HG03159 (cell line): Measurements from ENCODE around the gene EPHA2.

Experiments used
- ATAC-seq: cut with Tn5 transposase; IDR thresholded peaks from one replicate; pipeline ENCODE4 v1.9.1; 2021; ENCODE audit warnings: mild to moderate bottlenecking, moderate library complexity; ENCODE audit not compliant: unreplicated experiment

EPHA2 gene

GRCh38 chr1:16184557-16185303 is 28.9 kb upstream of the EPHA2 start:
- no peak for ATAC-seq

GRCh38 chr1:16183765-16184556 is 28.1 kb upstream of the EPHA2 start:
- ATAC-seq, result no peak

- ATAC-seq, result no peak
Measured at GRCh38 chr1:16183179-16183578, 27.3 kb upstream of the EPHA2 start.

- no peak for ATAC-seq
Measured at GRCh38 chr1:16181887-16182719, 26.2 kb upstream of the EPHA2 start.

GRCh38 chr1:16180291-16180824 is 24.5 kb upstream of the EPHA2 start:
- no peak for ATAC-seq

GRCh38 chr1:16178596-16179497 is 23.0 kb upstream of the EPHA2 start:
- no peak for ATAC-seq

- no peak for ATAC-seq
Measured at GRCh38 chr1:16177306-16177705, 21.4 kb upstream of the EPHA2 start.

- no peak for ATAC-seq
Measured at GRCh38 chr1:16176653-16177052, 20.8 kb upstream of the EPHA2 start.

GRCh38 chr1:16175610-16176553 is 20.0 kb upstream of the EPHA2 start:
- ATAC-seq, result no peak

GRCh38 chr1:16174886-16175598 is 19.2 kb upstream of the EPHA2 start:
- ATAC-seq, result no peak

- no peak for ATAC-seq
Measured at GRCh38 chr1:16174261-16174868, 18.5 kb upstream of the EPHA2 start.

GRCh38 chr1:16173447-16174260 is 17.8 kb upstream of the EPHA2 start:
- ATAC-seq, result no peak

- ATAC-seq, result no peak
Measured at GRCh38 chr1:16172964-16173446, 17.1 kb upstream of the EPHA2 start.

GRCh38 chr1:16172218-16172830 is 16.5 kb upstream of the EPHA2 start:
- ATAC-seq, result no peak

GRCh38 chr1:16171314-16172151 is 15.7 kb upstream of the EPHA2 start:
- no peak for ATAC-seq

GRCh38 chr1:16170283-16170673 is 14.4 kb upstream of the EPHA2 start:
- no peak for ATAC-seq
